ENCODE data around the gene PSME1.
A peak's percentile ranks its signal among the peaks of the same experiment; 100 is the strongest.

PSME1 gene

DNA sequence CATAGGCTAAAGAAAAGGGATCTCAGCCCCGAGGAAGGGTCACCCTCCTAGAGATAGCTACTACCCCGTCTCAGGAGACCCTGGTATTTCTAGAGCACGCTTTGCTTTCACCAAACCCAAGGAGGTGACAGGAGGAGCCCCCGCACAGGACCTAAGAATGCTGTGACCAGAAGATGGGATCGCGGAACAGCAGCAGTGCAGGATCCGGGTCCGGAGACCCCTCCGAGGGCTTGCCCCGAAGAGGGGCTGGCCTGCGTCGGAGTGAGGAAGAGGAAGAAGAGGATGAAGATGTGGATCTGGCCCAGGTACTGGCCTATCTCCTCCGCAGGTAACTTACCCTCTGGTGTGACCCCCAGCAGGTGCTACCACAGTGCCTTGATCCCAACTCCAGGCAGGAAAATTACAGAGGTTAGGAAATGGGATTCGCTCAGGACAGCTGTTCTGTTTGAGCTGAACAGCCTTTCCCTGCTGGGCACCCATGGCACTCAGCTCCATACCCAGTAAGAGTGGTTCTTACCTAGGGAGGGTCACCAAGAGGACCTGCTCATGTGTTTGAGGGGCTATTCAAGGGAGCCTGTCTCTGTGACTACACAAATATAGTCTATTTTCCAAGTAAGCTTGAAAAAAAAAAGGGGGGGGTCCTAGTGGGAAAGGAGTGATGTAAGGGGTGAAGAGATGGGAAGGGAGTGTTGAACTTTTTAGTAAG, 20.4 kb upstream of the PSME1 start:
- H3K36me3 Mint-ChIP-seq: peaks cover 4% of the 10 kb centered on the region
- no peaks in the 10 kb centered on the region for H3K9me3 Mint-ChIP-seq
- peaks cover 29% of the 10 kb centered on the region for H3K4me1 Mint-ChIP-seq
- H3K27ac Mint-ChIP-seq: peak overlapping the region; percentile 99
- no peaks in the 10 kb centered on the region for H3K27me3 Mint-ChIP-seq
- peak overlapping the region; percentile 97 for H3K4me3 Mint-ChIP-seq

DNA sequence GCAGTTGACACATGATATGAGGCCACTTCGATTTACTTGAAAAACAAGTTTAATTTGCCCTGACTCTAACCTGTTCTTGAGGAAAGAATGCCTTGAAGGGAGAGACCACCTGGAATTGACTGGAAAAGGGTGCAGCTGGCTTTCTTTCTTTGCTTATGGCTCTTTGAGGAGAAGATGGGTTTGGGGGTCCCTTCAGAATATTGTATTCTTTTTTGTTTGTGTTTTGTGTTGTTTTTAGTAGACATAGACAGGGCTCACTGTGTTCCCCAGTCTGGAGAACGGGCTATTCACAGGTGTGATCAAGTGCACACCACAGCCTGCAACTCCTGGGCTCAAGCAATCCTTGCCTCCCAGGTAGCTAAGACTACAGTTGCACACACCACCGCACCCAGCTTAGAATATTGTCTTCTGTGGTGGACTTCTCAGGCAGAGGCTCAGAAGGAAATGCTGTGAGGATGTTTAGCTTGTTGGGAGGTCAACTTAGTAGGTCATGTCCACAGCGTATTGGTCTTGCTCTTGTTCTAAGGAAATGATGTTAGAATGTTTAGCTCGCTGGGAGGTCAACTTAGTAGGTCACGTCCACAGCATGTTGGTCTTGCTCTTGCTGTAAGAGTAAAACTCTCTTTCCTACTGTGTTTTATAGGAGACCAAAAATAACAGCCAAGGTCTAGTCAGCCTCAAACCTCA, 19.7 kb upstream of the PSME1 start:
- H3K36me3 Mint-ChIP-seq: peaks cover 4% of the 10 kb centered on the region

DNA sequence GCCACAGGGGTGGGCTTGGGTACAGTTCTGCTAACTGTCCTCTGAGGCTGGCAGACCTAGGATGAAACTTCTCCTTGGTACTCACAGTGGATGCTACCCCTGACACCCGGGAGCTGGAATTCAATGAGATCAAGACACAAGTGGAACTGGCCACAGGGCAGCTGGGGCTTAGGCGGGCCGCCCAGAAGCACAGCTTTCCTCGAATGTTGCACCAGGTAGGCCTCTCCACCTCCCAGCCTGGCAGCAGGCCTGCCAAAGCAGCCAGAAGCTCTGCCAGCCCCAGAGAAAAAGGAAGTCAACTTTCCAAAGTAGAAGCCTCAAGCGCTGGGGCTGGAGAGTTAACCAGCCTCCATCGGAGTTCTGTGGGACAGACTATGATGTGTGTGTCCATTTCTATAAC, 18.8 kb upstream of the PSME1 start:
- no peaks in the 10 kb centered on the region for H3K9me3 Mint-ChIP-seq
- peaks cover 6% of the 10 kb centered on the region for H3K36me3 Mint-ChIP-seq
- peak overlapping the region; percentile 74 for H3K27ac Mint-ChIP-seq
- H3K4me1 Mint-ChIP-seq: peaks cover 26% of the 10 kb centered on the region
- no peak overlapping the region for H3K4me3 Mint-ChIP-seq
- H3K27me3 Mint-ChIP-seq: no peaks in the 10 kb centered on the region

More for the DNA sequence above, 19.7 kb upstream of the PSME1 start:
- Mint-ChIP-seq H3K27me3 (no peaks in the 10 kb centered on the region), H3K27ac (peak overlapping the region; percentile 74), H3K4me1 (peaks cover 26% of the 10 kb centered on the region), H3K9me3 (no peaks in the 10 kb centered on the region), H3K4me3 (peak overlapping the region; percentile 97)

DNA sequence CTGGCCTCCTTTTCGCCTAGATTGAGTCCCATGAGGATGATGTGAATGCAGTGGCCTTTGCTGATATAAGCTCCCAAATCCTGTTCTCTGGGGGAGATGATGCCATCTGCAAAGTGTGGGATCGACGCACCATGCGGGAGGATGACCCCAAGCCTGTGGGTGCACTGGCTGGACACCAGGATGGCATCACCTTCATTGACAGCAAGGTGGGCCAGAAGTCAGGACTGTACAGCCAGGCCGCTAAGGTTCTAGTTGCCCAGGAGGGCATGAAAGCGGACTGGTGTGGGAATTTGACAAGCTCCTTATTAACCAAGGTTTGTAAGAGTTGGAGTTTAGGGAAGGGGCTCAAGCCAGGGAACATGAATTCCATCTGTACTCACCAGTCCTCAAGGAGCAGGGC, 16.3 kb upstream of the PSME1 start:
- H3K4me3 Mint-ChIP-seq: no peak overlapping the region
- no peaks in the 10 kb centered on the region for H3K27me3 Mint-ChIP-seq
- H3K4me1 Mint-ChIP-seq: peaks cover 26% of the 10 kb centered on the region
- H3K9me3 Mint-ChIP-seq: no peaks in the 10 kb centered on the region
- no peak overlapping the region for H3K27ac Mint-ChIP-seq
- peaks cover 6% of the 10 kb centered on the region for H3K36me3 Mint-ChIP-seq

DNA sequence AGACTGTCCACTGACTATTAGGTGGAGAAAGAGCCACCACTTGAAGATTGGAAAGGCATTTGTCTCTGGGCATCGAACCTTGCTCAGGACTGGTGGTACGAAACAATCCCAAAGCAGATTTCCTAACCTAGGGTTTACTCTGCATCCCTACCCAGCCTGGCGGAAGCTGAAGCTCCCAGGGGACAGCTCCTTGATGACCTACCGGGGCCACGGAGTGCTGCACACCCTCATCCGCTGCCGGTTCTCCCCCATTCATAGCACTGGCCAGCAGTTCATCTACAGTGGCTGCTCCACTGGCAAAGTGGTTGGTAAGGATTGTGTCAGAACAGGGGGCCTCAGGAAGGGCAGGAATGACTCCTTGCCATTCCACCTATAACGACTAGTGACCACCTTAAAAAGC, 14.8 kb upstream of the PSME1 start:
- H3K9me3 Mint-ChIP-seq: no peaks in the 10 kb centered on the region
- no peaks in the 10 kb centered on the region for H3K27me3 Mint-ChIP-seq
- H3K4me3 Mint-ChIP-seq: no peak overlapping the region
- peaks cover 8% of the 10 kb centered on the region for H3K36me3 Mint-ChIP-seq
- H3K27ac Mint-ChIP-seq: peak overlapping the region; percentile 35
- H3K4me1 Mint-ChIP-seq: peaks cover 14% of the 10 kb centered on the region

DNA sequence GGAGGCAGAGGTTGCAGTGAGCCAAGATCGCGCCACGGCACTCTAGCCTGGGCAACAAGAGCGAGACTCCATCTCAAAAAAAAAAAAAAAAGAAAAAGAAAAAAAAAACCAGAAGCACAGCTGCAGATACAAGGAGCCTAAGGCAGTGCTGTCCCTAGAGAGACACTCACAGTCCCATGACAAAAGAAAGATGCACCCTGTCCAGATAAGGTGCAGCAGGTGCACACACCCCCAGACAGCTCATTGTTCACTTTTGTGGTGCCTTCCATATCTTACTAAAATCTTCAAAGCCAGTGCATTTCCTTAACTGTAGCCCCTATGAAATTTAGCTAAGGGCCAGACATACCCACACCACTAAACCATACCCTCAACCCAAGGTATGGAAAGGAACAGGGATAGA, 13.6 kb upstream of the PSME1 start:
- Mint-ChIP-seq H3K4me3 (no peak overlapping the region), H3K27ac (no peak overlapping the region), H3K27me3 (no peaks in the 10 kb centered on the region), H3K36me3 (peaks cover 8% of the 10 kb centered on the region), H3K9me3 (no peaks in the 10 kb centered on the region), H3K4me1 (peaks cover 5% of the 10 kb centered on the region)

DNA sequence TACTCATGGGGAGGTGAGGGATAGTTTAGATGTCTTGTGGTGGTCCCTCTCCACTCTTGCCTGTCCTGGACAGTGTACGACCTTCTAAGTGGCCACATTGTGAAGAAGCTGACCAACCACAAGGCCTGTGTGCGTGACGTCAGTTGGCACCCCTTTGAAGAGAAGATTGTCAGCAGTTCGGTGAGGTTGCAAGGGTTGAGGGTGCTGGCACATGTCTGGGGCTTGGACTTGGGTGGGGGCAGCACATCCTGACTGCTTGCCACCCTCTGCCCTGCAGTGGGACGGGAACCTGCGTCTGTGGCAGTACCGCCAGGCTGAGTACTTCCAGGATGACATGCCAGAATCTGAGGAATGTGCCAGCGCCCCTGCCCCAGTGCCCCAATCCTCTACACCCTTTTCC, 13.1 kb upstream of the PSME1 start:
- Mint-ChIP-seq H3K36me3 (peaks cover 6% of the 10 kb centered on the region), H3K9me3 (no peaks in the 10 kb centered on the region), H3K27ac (no peak overlapping the region), H3K27me3 (no peaks in the 10 kb centered on the region), H3K4me1 (peaks cover under 1% of the 10 kb centered on the region), H3K4me3 (no peak overlapping the region)

DNA sequence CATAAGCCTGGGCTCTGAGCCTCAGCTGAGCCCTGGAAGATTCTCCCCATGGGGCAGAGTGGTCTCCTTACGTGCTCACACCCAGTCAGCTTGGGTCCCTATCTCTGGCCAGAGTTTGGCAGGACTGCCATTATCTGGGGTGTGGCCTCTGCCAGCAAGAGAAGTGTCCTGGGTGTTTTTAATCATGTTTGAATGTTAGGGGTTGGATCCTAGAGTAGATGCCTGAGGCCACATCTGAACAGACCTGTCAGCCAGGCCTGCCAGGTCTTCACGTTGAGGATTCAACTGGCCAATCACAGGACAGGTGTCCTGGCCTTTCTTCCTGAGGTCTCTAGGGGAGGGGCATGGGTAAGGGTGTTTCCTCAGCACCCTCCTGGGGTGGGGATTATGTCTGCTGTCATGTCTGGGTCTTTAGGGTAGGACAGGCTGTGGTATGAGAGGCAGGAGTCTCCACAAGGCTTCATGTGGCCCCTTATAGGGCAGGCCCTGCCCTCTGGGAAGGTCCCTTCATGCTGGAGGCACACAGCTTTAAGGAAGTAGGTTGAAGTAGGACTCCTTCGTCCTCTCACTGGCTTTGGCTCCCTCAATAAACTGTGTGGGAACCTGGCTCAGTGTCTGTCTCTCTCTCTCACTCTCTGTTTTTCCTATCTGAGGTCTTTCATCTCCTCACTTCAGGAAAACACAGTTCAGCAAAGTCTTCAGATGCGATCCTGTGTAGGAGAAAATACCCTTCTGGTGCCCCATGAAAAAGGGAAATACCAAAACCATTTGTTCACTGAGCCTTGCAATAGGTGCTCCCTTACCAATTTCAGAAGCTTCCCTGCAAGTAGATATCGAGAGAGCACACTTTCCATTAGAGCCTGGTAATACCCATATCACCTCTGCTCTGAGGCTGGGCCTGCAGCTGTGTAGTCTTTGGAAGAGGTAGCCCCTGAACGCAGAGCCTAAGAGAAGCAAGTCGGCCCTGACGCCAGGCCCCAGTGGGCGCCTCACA, 12.3 kb upstream of the PSME1 start:
- Mint-ChIP-seq H3K4me1 (no peaks in the 10 kb centered on the region), H3K27me3 (no peaks in the 10 kb centered on the region), H3K9me3 (no peaks in the 10 kb centered on the region), H3K27ac (peak overlapping the region; percentile 62), H3K36me3 (peaks cover 3% of the 10 kb centered on the region), H3K4me3 (no peak overlapping the region)

DNA sequence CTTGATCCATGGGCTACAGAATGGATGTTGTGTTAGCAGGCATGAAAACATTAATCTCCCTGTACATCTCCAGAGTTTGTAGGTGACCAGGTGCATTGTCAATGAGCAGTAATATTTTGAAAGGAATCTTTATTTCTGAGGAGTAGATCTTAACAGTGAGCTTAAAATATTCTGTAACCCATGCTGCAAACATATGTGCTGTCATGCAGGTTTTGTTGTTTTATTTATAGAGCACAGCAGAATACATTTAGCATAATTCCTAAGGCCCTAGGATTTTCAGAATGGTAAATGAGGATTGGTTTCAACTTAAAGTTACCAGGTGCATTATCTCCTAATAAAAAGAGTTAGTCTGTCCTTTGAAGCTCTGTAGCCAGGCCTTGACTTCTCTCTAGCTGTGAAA, 9.1 kb upstream of the PSME1 start:
- Mint-ChIP-seq H3K4me1 (peaks cover 12% of the 10 kb centered on the region), H3K9me3 (no peaks in the 10 kb centered on the region), H3K4me3 (no peak overlapping the region), H3K36me3 (peaks cover 2% of the 10 kb centered on the region), H3K27ac (no peak overlapping the region), H3K27me3 (no peaks in the 10 kb centered on the region)

DNA sequence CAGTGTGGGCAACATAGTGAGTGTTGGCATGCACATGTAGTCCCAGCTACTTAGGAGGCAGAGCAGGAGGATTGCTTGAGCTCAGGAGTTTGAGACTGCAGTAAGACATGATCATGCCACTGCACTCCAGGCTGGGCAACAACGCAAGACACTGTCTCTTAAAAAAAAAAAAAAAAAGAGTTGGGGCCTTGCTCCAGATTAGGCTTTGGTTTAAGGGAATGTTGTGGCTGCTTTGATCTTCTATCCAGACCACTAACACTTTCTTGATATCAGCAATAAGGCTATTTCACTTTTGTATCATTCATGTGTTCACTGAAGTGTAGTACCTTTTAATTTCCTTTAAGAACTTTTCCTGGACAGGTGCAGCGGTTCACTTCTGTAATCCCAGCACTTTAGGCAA, 8.3 kb upstream of the PSME1 start:
- no peaks in the 10 kb centered on the region for H3K9me3 Mint-ChIP-seq
- no peak overlapping the region for H3K4me3 Mint-ChIP-seq
- H3K27me3 Mint-ChIP-seq: no peaks in the 10 kb centered on the region
- peaks cover 2% of the 10 kb centered on the region for H3K36me3 Mint-ChIP-seq
- peaks cover 19% of the 10 kb centered on the region for H3K4me1 Mint-ChIP-seq
- H3K27ac Mint-ChIP-seq: no peak overlapping the region

DNA sequence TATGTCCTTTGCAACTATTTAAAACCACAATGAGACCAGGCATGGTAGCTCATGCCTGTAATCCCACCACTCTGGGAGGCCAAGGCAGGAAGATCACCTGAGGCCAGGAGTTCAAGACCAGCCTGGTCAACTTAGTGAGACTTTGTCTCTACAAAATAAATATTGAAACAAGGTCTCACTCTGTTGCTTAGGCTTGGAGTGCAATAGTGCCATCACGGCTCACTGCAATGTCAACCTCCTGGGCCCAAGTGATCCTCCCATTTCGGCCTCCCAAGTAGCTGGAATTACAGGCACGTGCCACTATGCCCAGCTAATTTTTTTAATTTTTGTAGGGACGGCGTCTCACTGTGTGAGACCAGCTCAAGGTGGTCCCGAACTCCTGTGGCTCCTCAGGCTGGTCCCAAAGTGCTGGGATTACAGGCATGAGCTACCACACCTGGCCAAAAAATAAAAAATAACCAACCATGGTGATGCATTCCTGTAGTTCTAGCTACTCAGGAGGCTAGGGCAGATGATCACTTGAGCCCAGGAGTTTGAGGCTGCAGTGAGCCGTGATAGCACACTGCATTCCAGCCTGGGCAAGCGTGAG, 6.5 kb upstream of the PSME1 start:
- Mint-ChIP-seq H3K27ac (no peak overlapping the region), H3K4me1 (peaks cover 25% of the 10 kb centered on the region), H3K36me3 (peaks cover 2% of the 10 kb centered on the region), H3K27me3 (no peaks in the 10 kb centered on the region), H3K9me3 (no peaks in the 10 kb centered on the region), H3K4me3 (no peak overlapping the region)

DNA sequence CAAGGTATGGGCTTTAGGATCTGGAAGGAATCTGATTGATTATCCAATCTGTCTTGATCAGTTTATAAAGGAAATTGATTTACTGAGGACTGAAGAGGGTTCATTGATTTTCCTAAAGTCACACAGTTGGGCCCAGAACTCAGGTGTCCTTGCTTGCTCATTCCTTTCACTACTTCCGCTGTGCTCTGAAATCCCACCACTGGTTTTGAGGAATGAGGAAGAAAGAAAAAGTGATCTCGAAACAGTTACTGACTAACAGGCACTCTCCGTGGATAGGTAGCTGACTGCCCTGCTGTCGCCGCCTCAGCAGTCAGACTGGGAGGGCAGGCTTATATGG, 5.6 kb upstream of the PSME1 start, which contains the start of gene FITM1:
Gene FITM1 (plus strand): TSS at position 280 of the 337 bp plus-strand sequence. CDS start 905 bp downstream, outside the sequence.
- Mint-ChIP-seq H3K27me3 (no peaks in the 10 kb centered on the region), H3K4me3 (no peak within 1 kb of the TSS), H3K36me3 (no peaks in the 10 kb centered on the region), H3K9me3 (no peaks in the 10 kb centered on the region), H3K27ac (peak within 1 kb of the TSS; percentile 66), H3K4me1 (peaks cover 30% of the 10 kb centered on the region)

DNA sequence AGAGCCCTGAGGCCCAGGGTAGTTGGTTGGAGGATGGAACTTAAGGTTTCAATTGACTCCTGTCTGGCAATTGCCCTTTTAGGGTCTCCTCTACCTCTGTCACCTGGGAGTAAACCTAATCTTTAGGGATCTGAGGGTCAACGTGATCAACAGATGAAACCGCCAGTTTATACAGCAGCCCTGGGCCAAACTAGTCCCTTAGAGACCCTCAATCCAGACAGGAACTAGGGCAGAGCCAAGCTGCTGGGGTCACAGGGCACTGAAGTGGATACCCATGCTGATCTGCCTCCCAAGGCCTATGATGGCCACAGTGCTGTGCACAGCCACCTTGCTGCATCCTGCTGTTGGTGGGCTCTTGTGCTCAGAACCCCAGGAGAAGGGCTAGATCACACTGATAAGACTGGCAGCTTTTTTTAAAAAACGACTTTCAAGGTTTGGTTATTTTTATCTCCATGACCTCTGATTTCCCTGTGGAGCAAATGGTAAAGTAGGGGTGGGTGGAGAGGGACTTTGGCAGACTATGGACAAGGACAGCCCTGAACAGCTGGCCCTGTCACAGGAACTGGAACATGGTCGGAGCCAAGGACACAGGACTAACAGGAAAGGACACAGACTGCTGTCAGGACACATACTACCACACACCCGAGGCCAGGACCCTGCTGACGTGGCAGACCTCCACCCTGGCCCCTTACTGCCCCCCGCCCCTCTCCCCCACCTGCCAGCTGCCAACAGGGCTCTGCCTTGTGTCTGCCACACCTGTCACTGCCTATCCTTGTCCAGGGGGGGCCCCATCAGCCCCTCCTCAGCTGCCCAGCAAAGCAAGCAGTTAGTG, 5.1 kb upstream of the PSME1 start:
- Mint-ChIP-seq H3K4me1 (peaks cover 34% of the 10 kb centered on the region), H3K27me3 (no peaks in the 10 kb centered on the region), H3K9me3 (no peaks in the 10 kb centered on the region), H3K4me3 (no peak overlapping the region), H3K27ac (peak overlapping the region; percentile 66), H3K36me3 (no peaks in the 10 kb centered on the region)

DNA sequence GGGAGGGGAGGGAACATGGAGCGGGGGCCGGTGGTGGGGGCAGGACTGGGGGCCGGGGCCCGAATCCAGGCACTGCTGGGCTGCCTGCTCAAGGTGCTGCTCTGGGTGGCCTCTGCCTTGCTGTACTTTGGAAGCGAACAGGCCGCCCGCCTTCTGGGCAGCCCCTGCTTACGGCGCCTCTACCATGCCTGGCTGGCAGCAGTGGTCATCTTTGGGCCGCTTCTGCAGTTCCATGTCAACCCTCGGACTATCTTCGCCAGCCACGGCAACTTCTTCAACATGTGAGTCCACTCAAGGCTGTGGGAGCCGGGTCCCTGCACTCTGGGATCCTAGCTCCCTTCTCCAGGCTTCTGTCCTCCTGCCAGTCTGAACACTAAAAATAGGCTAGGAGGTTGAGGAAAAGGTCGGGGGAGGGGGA, 4.4 kb upstream of the PSME1 start:
- H3K27ac Mint-ChIP-seq: peak overlapping the region; percentile 98
- no peaks in the 10 kb centered on the region for H3K36me3 Mint-ChIP-seq
- peaks cover 34% of the 10 kb centered on the region for H3K4me1 Mint-ChIP-seq
- no peaks in the 10 kb centered on the region for H3K9me3 Mint-ChIP-seq
- H3K27me3 Mint-ChIP-seq: no peaks in the 10 kb centered on the region
- H3K4me3 Mint-ChIP-seq: no peak overlapping the region
